ENCODE measurements around the gene KLHL20.

KLHL20 gene

DNA sequence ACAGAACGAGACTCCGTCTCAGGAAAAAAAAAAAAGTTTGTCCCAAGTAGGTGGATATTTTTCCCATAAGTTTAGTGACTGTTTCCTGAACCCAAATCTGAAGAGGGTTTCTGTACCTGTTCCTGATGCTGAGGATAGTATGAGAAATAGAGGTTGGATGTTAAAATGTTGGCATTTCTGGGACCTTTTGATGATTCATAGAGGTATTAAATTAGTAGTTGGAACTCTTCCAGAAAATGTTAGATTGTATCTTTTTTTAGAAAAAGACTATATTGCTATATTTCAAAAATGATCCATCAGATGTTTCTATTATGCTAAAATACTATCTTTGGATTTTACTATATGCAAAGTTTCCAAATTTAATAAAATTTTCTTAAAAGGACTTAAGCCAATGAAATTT is 112.8 kb downstream of the KLHL20 start:
- H3K4me1 Mint-ChIP-seq = peaks cover 13 to 36% of the 10 kb centered on the region in 2 donors
- ATAC-seq (replicated peaks) (no peak), DNase-seq (no peak)
- H3K27ac Mint-ChIP-seq = no peak overlapping the region
- H3K4me3 Mint-ChIP-seq = no peak overlapping the region
- no peaks in the 10 kb centered on the region for H3K27me3 Mint-ChIP-seq
- no peaks in the 10 kb centered on the region for H3K9me3 Mint-ChIP-seq
- H3K36me3 Mint-ChIP-seq = peaks cover 8 to 21% of the 10 kb centered on the region in 2 donors

DNA sequence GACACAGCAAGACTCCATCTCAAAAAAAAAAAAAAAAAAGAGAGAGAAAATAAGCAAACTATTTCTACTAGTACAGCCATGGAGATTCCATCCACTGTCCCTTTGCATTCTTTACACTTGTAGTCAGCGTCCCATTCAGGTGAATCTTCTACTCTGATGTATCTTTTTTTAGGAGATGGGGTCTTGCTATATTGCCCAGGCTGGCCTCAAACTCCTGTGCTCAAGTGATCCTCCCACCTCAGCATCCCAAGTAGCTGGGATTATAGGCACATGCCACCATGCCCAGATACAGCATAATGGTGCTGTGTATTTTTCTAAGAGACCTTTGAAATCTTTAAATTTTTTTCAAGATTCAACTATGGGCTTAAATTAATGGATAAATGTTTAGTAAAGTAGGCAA is 118.0 kb downstream of the KLHL20 start:
- DNase-seq (no peak), ATAC-seq (replicated peaks) (no peak)
- Mint-ChIP-seq H3K4me3 (no peak overlapping the region), H3K27ac (no peak overlapping the region), H3K27me3 (no peaks in the 10 kb centered on the region), H3K36me3 (peaks cover 10 to 28% of the 10 kb centered on the region in 2 donors), H3K4me1 (peaks cover 1 to 5% of the 10 kb centered on the region in 2 donors), H3K9me3 (no peaks in the 10 kb centered on the region)
